AG09319 (cell line): ENCODE results near the gene RABAC1.

Experiments used
- DNase-seq: peaks from one replicate; pipeline ENCODE4 v3.0.0-alpha.2; 2010; ENCODE audit warnings: low read depth; ENCODE audit errors: extremely low read depth
- TF ChIP-seq, protein P1 (sequence below): IDR thresholded peaks from 2 replicates; pipeline ENCODE4 v1.5.1; 2011; ENCODE audit warnings: low read depth, mild to moderate bottlenecking, inconsistent platforms, low read length, moderate library complexity

The RABAC1 gene

DNA sequence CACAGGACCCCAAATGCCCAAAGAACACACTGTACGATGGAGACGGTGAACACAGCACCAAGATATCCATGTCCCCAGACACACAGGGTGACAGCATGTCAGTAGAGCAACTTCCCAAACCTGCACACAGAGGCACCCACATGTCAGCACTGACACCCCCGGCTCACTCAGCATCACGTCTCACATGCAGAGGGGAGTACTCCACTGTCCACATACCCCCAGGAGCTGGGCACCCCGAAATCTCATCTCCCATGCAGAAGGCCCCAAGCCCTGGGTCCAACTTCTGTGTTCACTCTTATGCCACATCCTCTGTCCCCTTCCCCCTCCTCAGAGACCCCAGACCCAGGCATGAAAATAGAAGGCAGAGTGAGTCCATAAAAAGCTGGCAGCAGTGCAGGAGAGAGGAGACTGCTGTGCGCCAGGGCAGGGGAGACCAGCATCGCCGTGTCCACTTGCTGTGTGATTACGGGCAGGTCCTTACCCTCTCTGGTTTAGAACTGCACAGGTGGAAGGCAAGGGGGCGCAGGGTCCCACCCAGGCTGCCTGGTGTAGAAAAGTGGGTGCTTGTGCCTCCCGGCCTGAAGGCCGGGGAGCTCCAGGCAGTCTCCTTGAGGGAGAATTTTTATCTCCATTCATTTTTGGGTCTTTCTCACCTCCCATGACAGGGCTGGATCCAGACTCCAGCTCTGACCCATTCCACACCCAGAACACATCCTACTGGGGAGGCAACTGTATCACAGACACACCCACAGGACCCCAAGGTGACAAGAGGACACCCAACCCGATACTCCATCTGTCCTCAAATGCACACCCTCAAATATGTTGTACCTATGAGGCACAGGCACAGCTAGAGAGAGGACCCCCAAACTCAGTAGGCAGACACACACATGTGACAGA lies 47.9 kb downstream of the RABAC1 start:
- DNase-seq, result no peak
- TF ChIP-seq, protein P1, sequence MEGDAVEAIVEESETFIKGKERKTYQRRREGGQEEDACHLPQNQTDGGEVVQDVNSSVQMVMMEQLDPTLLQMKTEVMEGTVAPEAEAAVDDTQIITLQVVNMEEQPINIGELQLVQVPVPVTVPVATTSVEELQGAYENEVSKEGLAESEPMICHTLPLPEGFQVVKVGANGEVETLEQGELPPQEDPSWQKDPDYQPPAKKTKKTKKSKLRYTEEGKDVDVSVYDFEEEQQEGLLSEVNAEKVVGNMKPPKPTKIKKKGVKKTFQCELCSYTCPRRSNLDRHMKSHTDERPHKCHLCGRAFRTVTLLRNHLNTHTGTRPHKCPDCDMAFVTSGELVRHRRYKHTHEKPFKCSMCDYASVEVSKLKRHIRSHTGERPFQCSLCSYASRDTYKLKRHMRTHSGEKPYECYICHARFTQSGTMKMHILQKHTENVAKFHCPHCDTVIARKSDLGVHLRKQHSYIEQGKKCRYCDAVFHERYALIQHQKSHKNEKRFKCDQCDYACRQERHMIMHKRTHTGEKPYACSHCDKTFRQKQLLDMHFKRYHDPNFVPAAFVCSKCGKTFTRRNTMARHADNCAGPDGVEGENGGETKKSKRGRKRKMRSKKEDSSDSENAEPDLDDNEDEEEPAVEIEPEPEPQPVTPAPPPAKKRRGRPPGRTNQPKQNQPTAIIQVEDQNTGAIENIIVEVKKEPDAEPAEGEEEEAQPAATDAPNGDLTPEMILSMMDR, result no peak

DNA sequence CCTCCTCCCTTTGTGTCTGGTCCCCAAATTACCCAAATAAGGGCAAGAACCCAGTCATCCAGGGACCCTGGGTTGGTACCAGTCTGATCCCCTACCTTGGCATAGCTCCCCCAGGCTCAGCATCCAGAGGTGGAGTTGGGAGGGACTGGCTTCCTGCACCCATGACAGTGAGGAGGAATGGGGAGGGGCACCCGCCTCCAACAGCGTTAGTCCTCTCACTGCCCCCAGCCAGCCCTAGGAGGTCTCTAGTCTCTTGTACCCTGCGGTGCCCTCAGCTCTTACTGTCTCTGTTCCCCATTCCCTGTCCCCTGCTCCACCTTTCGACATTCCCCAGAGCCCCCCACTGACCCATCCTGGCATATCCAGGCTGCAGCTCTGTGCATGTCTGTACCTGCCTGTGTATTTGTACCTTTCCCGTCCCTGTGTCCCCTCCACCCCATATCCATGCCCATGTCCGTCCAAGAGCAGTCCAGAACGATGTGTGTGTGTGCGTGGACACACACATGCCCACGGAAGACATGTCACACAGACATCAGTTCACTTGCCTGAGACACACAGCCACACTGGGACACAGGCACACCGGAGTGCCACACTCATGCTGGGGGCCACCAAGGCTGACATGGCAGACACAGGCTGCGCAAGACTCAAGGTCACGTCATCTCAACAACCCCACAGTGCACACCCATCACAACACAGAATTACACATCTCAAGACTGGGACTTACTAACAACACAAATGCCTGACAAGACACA lies 48.7 kb downstream of the RABAC1 start:
- TF ChIP-seq, protein P1, result no peak

DNA sequence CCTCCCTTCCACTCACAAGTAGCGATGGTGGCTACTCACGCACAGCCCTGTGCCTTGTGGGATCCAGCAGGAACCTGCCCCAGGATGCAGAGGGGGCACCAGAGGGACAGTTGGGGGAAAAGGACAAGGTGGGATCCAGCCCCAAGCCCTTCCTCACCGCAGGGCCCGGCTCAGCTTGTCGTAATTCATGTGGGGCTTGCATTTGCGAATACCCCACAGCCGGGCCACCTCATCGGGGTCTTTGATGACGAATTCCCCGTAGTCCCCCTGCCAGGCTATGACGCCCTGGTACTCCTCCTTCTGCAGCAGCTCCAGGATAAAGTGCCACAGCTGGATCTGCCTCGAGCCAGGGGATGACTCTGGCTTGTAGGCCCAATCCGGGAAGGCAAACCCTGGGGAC lies 49.4 kb downstream of the RABAC1 start:
- DNase-seq, result no peak
- TF ChIP-seq, protein P1, result no peak

More for the DNA sequence above, 48.7 kb downstream of the RABAC1 start:
- DNase-seq, result no peak

DNA sequence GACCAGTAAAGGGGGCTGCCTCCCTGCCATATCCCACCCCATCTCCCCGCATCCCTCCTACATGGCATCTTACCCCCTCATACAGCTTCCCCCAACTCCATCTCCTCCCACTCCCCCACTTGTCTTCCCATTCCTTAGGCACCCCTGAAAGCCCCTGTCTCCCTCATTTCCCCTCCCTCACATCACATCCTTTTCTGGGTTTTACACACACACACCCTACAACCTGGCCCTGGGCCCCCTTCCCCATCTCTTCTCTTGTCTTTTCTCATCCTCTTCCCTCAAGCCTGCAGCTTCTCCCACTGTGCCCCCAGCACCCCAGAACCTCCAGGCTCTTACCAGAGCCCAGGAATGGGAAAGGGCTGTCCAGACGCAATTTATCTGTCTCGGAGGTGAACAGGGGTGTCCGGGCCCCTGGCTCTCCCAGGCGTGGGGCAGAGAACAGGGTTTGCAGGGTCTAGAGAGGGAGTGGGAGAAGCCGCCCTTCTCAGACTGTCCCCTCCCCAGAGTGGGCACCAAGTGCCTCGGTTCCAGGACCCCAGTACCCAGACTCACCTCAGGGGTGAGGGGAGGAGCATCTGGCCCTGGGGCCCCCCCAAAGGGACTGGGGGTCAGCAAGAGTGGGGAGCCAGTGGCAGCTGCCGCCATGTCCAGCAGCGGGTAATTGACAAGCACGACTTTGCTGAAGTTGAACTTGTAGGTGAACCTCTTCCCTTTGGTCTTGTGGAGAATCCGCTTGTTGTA lies 50.2 kb downstream of the RABAC1 start:
- DNase-seq, result no peak
- TF ChIP-seq, protein P1, result no peak

DNA sequence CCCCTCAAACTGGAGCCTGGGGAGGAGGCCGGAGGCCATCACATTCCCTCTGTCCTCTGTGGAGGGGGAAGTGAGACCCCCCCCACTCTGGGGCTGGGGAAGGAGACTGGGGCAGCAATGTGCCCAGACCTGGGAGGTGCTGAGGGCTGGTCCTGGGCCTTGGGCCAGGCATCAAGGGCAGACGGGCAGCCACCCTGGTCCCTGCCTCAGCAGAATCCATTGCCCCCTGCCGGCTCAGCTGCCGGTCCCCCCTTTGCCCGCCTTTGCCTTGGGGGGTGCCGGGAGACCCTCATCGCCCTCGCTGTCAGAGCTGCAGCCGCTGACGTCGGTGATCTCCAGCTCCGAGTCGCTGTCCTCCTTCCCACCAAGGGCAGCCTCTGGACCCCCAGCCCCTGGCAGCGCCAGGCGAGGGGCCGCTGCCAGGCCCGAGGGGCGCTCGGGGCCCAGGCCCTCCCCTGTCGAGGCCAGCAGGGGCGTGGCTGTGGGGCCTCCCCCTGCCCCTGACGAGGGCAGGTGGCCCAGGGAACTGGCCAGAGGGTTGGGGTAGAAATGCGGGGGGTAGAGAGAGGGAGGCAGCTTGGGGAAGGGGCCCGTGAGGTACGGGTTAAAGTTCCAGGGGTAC lies 51.0 kb downstream of the RABAC1 start:
- DNase-seq, result no peak
- TF ChIP-seq, protein P1, result no peak

DNA sequence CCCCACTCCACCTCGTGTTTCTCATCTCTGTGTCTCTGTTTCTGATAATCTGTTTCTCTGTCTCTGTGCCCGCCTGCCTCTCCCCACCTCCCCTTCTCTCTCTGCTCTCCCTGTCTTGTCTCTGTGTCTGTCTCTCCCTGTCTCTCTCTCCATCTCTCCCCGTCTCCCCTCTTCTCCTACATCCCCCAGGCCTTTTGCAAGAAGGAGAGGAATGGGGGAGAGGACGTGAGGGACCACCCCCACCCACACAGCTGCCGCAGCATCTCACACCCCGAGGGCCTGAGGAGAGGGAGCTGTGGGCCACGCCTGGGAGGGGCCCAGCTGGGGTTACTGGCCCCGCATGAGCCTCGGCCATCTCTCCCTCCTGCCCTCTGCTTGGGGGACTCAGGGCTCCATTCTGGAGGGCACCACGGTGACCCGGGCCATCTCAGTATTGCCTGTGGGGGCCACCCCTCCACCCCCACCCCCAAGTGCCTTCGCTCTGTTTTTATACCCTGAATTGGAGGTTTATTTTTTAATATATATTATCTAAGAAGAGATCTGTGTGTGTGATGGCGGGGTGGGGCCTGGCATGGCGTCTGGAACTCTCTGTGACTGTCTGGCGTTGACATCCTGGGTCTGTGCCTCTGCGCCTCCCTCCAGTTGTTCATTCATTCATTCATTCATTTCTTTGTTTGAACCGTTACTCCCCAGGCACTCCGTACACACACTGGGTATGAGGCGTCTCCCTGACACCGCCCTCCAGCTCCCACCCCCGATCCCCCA lies 52.0 kb downstream of the RABAC1 start:
- DNase-seq, result no peak
- TF ChIP-seq, protein P1, result no peak
